ENCODE measurements around the gene HPCAL1. TPM values are rescaled to one million over a fixed set of nuclear protein-coding genes. Genes with fewer than 3 reads are reported as not detected.

The HPCAL1 gene
- total RNA-seq, 2 donors from 2014 or later = 41.0 to 66.3 TPM

- intact Hi-C loops (cut with DNase I) = no loop called here
- Histone ChIP-seq H3K4me1 (peaks cover 70% of the 10 kb centered on the region), H3K27me3 (no peaks in the 10 kb centered on the region), H3K36me3 (replicated peaks in 1 of 2; ENCODE audit: insufficient read depth in 1 of 2, low read depth in 2 of 2) (no peaks in the 10 kb centered on the region), H3K27ac (peak overlapping the region in 3 of 4 donors; percentile 47 to 74 (median 72)), H3K9me3 (no peaks in the 10 kb centered on the region), H3K4me3 (no peak overlapping the region)
- WGBS, 2 donors = 88 to 92% methylated on average over 20 of the region's 21 CpGs
- ATAC-seq (no peak), DNase-seq (no peak)
- TF ChIP-seq CTCF (IDR thresholded peaks at IDR 0.05) = no peak
- no peak for TF ChIP-seq POLR2A (IDR thresholded peaks at IDR 0.05)
Measured at GRCh38 chr2:10359731-10360329, 57.1 kb downstream of the HPCAL1 start.

GRCh38 chr2:10360460-10360849 is 57.8 kb downstream of the HPCAL1 start:
- WGBS, 2 donors = 65 to 78% methylated on average over 8 of the region's 8 CpGs
- TF ChIP-seq POLR2A (IDR thresholded peaks at IDR 0.05) = no peak
- no peak for TF ChIP-seq CTCF (IDR thresholded peaks at IDR 0.05)
- Histone ChIP-seq H3K4me3 (no peak overlapping the region), H3K36me3 (replicated peaks in 1 of 2; ENCODE audit: insufficient read depth in 1 of 2, low read depth in 2 of 2) (no peaks in the 10 kb centered on the region), H3K9me3 (no peaks in the 10 kb centered on the region), H3K4me1 (peaks cover 76% of the 10 kb centered on the region), H3K27ac (peak overlapping the region in 3 of 4 donors; percentile 47 to 74 (median 72)), H3K27me3 (no peaks in the 10 kb centered on the region)
- intact Hi-C loops (cut with DNase I) = no loop called here
- DNase-seq (peak in 1 of 4 donors; percentile 26), ATAC-seq (no peak)

GRCh38 chr2:10360850-10361588 is 58.3 kb downstream of the HPCAL1 start:
- intact Hi-C loops (cut with DNase I) = no loop called here
- H3K9me3 ChIP-seq = no peaks in the 10 kb centered on the region
- H3K27me3 ChIP-seq = no peaks in the 10 kb centered on the region
- H3K27ac ChIP-seq = peak overlapping the region in 3 of 4 donors; percentile 47 to 74 (median 72)
- H3K4me1 ChIP-seq = peaks cover 76% of the 10 kb centered on the region
- WGBS, 2 donors = 49 to 58% methylated on average over 16 of the region's 16 CpGs
- DNase-seq (no peak), ATAC-seq (no peak)
- H3K36me3 ChIP-seq (replicated peaks in 1 of 2; ENCODE audit: insufficient read depth in 1 of 2, low read depth in 2 of 2) = no peaks in the 10 kb centered on the region
- H3K4me3 ChIP-seq = no peak overlapping the region
- TF ChIP-seq CTCF (IDR thresholded peaks at IDR 0.05) (no peak), POLR2A (IDR thresholded peaks at IDR 0.05) (no peak)

GRCh38 chr2:10362096-10362897 is 59.6 kb downstream of the HPCAL1 start:
- H3K36me3 ChIP-seq (replicated peaks in 1 of 2; ENCODE audit: insufficient read depth in 1 of 2, low read depth in 2 of 2) = no peaks in the 10 kb centered on the region
- TF ChIP-seq CTCF (IDR thresholded peaks at IDR 0.05) (no peak), POLR2A (IDR thresholded peaks at IDR 0.05) (no peak)
- H3K9me3 ChIP-seq = no peaks in the 10 kb centered on the region
- ATAC-seq (no peak), DNase-seq (peak in 1 of 4 donors; percentile 56)
- intact Hi-C loops (cut with DNase I) = no loop called here
- peaks cover 76% of the 10 kb centered on the region for H3K4me1 ChIP-seq
- peak overlapping the region in 3 of 4 donors; percentile 1 to 32 (median 28) for H3K27ac ChIP-seq
- 50 to 53% methylated on average over 8 to 14 of the region's 14 CpGs for WGBS, 2 donors
- no peak overlapping the region for H3K4me3 ChIP-seq
- H3K27me3 ChIP-seq = no peaks in the 10 kb centered on the region

All from body of pancreas (tissue), 4 donors.